ENCODE data around the gene ITGAV.
A peak's percentile ranks its signal among the peaks of the same experiment; 100 is the strongest.

The ITGAV gene

DNA sequence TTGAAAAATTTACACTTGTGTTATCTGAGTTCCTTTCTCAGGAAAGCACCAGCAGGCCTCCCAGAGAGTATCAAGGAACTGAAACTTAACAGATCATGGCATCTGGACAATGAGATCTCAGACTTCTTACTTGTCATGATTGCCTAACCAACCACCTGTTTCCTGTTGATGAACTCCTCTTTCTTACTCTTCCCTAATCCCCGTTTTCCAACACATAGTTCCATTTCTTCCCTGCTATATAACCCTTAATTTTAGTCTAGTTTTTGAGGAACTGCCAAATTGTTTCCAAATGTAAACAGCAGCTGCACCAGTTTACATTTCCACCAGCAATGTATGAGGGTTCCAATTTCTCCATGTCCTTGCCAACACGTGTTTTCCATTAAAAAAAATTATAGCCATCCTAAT is 98.0 kb downstream of the ITGAV start:
- no peak for DNase-seq

DNA sequence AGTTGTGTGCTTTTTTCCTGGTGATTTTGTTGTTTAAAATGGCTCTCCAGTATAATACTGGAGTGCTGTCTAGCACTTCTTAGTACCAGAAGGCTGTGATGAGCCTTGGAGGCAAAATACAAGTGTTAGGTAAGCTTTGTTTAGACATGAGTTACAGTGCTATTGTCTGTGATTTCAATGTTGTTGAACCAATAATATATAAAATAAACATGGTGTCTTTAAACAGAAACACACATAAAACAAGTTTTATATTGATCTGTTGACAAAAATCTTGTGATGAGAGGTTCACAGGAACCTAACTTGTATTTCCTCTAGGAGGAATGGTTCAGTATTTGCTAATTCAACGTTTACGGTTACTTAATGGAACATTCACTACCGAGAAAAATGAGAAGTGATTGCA is 99.0 kb downstream of the ITGAV start:
- no peak for DNase-seq

DNA sequence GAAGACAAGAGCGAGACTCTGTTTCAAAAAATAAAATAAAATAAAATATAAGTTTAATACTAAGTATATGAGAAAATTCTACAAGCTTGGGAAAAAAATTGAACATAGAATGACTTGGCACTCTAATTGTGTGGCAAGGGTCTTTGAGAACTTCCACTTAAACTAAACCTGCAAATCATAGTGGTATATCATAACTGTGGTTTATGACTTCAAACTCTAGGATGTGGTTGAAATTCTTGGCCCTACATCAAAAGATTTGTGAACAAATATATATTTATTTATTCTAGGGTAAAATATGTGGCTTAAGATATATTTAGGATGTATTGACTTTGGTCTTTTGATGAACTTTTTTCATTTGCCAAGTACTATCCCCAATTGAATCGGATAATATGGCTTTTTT is 100.9 kb downstream of the ITGAV start:
- no peak for DNase-seq

DNA sequence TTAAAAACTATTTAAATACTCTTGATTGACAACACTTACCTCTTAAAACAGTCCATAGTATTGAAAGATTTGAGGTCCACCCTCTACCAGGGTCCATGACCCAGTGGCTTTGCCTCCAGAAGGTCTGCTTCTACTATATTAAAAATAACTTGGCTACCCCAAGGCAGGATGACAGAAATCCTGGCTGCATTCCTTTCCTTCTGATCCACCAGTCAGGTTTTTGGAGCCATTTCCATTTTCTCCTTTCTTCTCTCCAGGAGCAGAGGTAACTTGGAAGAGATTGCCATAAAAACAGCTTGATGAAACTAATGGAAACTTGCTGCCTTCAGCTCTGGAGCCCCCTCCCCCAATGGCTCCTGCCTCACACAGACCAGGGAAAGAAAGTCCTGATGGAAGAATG is 101.4 kb downstream of the ITGAV start:
- DNase-seq: no peak

DNA sequence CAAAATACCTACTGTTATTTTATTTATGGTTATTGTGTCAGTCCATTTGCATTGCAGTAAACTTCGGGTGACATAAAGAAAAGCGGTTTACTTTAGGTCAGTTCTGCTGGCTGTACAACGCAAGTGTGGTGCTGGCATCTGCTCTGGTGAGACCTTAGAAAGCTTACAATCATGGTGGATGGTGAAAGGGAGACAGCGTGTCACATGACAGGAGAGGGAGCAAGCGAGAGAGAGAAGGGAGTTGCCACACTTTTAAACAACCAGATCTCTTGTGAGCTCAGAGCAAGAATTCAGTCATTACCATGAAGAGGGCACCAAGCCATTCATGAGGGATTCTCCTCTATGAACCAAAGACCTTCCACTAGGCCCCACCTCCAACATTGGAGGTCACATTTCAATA is 102.0 kb downstream of the ITGAV start:
- no peak for DNase-seq

DNA sequence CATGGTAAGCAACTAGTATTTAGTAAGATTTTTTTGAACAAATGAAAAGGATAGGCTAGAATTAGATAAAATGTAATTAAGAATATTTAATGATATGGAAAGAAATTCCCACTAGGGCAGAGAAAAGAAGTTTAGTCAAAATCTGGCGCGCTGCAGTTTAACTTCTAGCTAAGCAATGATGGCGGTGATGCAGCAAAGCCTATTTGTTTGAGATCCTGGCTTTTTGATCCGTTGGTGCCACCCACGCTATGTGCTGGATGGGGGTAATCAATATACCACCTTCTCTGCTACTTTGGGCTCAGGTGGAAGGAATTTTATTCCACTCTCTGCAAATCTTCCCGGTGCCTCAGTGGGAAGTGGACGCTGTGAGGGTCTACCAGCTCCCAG is 103.6 kb downstream of the ITGAV start:
- no peak for DNase-seq

DNA sequence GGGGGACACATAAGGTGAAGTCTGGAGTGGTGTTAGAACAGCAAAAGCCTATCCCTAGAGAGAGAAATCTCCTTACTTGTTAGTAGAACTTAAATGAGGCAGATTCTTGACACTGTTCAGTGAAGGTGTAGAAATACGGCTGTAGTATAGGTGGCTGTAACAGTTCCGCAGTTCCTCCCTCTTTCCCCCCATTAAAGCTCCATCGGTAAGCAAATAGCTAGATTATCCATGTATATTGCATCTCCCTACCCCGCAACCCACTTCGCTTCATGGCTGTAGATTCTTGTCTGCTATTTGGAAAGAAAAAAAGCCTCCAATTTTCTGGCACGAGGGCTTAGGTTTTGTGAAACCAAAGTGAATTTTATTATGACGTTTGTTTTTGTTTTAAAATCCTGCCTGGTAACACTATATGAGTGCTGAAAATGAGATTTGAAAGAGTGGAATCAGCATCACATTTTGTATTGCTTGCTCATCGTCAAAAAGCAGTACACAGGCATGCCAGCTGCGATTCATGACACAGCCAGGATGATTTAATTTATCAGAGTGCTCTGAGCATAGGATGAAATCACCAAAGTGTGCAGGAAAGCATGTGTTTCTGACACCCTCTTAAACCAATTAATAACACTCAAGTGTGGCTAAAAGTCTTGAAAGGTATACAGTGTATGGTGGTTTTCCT is 105.4 kb downstream of the ITGAV start:
- peak in 1 of 2 experiments; percentile 25 for DNase-seq

DNA sequence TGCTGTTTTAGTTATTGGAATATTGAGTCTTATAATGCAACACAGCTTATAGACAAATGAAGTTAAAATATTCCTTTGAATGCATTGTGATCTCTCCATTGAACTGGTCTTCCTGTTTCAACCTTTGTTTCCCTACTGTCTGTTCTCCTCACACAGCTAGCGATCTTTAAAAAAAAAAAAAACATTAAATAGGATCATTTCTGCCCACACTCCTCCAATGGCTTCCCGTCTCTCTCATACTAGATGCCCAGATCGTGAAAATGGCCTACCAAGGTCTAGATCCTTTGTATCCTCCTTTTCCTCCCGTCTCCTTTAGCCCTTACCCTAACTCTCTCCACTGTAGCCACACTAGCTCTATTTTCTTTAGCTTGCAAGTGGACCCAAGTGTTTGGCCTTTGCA is 106.4 kb downstream of the ITGAV start:
- no peak for DNase-seq

DNA sequence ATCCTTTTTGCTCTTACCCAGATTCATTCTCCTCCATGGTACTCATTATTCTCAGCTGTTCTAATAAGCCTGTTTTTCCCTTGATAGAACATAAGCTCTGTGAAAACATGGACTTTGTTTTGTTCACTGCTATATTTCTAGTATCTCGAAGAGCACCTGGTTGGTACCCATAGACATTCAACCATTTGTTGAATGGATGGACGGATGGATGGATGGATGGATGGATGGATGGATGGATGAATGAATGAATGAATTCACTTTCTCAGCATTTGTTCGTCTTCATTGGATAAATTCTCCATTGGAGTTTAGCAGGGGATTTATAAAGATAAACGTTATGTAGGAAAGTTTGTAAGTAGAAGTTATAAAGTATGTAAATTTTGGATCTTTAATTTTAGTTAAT is 106.9 kb downstream of the ITGAV start:
- DNase-seq: no peak

DNA sequence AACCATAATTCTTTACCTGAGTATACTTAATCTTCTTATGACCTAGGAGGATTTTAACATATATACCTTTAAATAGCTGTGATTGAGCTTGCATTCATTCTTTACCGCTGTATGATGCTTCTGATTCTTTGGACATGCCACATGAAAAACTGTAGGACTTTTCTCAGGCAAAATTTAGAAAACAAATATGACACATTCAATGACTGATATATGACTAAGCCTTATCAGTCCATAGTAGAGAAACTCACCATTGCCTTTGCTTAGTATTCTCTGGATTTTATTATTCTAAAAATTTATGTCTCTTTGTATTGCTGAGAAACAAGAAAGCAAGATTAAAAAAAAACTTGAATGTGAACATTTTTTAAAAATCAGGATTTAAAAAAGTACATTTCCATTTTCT is 107.7 kb downstream of the ITGAV start:
- DNase-seq: no peak

DNA sequence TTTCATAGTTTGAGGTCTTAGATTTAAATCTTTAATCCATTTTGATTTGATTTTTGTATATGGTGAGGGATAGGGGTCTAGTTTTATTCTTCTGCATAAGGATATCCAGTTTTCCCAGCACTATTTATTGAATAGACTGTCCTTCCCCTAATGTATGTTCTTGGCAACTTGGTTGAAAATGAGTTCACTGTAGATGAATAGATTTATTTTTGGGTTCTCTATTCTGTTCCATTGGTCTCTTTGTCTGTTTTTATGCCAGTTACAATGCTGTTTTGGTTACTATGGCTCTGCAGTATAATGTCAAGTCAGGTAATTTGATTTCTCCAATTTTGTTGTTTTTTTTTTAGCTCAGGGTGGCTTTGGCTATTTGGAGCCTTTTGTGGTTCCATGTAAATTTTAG is 109.9 kb downstream of the ITGAV start:
- no peak for DNase-seq

DNA sequence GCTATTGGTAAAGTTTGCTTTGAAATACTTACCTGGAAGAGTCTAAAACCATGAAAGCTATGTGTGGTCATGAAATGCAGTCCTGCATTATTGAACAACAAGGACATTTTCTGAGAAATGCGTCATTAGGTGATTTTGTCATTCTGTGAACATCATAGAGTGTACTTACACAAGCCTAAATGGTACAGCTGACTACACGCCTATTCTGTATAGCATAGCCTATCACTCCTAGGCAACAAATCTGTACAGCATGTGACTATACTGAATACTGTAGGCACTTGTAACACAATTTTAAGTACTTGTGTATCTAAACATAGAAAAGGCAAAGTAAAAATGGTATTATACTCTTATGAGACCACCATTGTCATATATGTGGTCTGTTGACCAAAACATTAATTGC is 112.2 kb downstream of the ITGAV start:
- DNase-seq: no peak

DNA sequence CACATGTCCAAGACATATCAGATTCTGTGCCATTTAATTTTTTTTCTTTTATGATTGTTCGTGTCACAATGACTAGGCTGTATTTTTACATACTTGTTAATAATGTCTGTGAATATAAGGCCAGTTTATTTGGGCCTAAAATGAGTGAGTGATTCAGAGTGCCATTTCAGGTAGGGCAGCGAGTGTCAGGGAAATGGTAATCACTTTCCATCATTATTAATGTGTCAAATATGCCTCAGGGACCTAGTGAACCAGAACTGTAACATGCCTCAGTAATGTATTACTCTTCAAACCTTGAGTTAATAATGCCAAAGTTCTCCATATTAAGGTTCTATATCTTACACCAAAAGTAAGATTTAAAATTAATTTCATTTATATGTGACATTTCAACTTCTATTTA is 112.6 kb downstream of the ITGAV start:
- DNase-seq: no peak

DNA sequence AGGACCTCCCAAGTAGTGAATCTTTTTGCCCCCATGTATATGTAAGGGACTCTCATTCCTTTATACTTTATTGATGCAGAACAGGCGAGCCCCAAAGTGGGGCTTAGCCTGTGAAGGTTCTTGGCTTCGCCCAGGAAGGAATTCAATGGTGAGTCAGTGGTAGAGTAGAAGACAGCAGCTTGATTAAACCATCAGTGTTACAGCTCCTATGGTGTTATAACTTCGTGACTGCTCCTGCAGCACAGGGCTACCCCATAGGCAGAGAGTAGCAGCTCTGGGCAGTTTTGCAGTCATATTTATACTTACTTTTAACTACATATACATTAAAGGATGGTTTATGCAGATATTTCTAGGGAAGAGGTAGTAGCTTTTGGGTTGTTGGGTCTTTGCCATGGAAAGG is 115.0 kb downstream of the ITGAV start:
- DNase-seq: no peak

DNA sequence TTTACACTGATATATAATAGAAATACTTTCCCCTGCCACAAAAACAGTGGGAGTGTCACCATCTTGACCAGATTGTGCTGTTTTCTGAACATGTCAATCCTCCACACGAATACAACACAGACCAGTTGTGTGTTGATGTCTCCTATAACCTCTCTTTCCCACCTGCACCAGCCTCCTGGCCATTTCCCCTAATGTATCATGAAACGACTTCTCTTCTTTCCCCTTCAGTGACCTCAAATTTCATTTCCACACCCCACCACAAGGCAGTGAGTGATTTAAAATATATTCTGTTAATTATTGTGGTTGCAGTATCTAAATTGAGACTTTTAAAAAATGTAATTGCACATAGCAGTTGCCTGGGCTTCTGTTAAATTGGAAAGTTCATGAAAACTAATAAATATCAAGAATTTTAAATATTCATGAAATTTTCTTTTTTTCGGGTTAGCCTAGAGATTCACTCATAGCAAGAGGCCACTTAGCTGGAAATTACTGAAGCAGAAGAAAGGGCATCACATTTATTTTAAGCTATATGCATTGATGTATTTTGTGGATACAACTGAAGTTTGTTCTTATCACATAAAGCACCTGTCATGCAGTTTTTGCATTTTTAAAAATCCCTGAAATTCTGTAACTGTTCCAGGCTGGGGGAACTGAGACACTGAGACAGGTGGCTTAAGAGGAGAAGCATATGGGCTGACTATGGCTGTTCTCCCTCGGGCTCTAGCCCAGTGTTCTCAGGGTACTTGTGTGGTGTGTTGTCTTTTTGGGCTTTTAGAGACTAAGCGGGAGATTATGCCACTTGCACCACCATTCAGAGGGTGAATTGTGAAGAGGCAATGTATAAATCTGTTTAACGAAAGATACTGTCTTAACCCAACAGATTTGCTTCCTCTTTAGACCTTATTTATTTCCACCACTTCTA is 119.9 kb downstream of the ITGAV start:
- DNase-seq: peak; percentile 3 to 57

DNA sequence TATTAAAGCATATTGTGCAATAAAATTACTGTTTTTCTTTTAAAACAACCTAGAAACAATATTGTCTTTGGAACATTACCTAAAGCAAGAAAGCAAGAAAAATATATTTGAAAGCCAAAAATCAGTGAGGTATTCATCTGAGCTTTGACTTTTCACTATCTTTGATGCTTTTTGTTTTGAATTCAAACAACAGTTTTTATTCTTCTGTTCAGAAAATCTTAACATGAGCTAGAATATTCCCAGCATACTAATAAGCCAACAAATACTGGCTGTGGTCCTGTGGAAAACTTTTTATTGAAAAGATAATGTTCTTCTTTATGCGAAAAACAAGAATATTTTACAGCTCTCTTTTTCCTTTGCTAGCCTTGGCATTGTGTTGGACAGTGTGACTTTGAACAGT is 123.8 kb downstream of the ITGAV start:
- no peak for DNase-seq

DNA sequence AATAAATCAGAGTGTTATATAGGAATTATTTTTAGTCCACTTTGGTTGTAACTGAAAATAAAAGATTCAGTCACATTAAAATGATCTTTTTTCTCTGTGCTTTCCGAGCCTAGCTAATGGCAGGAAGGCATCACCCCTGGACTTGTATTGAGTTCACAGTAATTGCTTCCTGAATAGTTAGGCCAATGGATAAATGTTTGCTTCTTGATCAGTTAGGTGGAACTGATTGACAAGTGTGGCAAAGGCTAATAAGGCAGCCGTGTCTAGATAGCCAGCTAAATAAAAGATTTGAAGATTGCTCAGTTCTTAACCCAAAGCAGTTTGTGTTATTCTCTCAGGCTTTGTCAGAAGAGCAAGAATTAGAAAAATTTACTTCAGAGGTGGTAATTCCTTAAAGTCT is 124.8 kb downstream of the ITGAV start:
- DNase-seq: no peak

DNA sequence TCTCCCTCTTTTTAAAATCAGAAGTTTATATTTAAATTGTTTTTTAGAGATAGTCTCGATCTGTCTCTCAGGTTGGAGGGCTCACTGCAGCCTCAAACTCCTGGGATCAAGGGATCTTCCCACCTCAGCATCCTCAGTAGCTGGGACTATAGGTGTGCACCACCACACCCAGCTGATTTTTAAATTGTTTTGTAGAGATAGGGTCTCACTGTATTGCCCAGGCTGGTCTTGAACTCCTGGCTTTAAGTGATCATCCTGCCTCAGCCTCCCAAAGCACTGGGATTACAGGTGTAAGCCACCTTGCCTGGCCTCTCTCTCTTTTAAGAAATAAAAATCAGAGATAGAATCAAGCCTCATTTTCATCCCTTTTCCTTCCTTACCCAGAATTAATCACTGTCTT is 126.1 kb downstream of the ITGAV start:
- DNase-seq: no peak

DNA sequence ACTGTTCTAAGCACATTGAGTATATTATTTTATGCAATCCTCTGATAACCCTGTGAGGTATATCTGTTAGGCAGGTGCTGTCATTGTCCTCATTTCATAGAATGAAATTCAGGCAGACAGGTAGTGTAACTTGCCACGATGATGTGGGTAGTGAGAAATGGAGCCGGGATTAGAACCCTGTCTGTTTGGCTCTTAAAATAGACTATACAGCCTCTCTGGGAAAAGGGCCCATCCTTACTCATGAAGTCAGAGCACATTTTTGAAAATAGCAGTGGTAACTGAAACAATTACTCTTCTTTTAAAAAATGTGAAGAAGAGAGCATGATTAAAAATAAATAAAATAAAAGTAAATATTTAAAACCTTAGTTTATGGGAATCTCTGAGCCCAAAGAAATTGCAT is 127.0 kb downstream of the ITGAV start:
- DNase-seq: no peak

DNA sequence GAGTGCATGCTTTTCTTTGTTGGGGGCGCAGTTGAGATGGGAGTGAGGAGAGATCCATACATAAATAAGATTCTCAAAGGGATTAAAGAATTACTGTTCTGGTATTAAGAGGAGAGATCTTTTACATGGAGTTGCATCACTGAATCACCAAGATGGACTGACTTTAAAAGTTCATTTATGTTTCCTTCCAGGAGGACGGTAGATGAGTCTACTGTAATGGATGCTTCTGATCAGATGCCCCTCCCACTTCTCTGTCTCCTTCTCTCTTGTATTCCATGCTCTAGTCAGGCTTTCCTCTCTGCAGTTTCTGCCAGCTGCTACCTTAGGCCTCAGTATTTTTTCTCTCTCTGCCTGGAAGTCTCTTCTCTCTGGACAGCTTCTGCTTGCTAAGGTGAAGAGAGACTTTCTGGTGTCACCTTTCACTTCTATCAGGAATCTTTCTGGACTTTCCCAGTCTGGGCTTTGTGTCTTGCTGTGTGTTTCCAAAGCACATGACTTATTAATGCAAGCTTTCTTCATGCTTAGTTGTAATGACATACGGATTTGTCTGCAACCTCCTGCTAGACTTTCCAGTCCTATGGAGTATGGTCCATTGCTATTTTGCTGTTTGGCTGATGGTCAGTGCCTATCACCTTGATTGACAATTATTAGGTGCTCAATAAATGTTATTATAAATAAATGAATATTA is 127.6 kb downstream of the ITGAV start:
- no peak for DNase-seq

DNA sequence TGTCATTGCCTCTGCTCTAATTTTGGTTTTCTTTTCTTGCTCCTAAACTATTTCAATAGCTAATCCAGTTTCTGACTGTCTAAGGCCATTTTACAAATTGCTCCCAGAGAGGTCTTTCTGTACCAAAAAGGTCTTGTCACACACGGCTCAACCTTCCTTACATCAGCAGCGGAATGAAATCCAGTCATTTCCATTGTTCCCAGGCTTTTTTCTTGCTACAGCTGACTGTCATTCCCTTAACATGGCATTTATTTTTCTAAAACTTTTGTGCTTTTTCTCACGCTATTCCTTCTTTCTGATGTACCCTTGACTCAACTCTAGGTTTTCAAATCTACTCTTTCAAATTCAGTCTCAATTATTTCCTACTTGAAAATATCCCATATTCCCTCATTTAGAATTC is 128.3 kb downstream of the ITGAV start:
- no peak for DNase-seq

DNA sequence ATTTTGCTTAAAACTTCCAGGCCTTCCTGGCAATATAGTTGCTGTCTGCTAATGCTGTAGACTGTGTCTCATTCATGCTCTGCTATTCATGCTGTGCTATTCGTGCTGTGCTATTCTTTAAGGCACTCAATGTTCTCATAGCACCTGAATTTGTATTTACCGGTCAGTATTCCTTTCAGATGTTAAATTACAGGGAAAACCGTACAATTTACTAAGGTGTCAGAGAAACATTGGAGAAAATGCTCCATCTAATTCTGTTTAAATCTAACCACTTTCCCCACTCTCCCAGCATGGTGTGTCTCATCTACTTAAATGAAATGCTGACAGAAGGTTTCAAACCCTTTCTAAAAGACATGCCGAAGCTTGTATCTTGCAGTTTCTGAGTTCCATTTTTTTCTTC is 129.0 kb downstream of the ITGAV start:
- DNase-seq: no peak

DNA sequence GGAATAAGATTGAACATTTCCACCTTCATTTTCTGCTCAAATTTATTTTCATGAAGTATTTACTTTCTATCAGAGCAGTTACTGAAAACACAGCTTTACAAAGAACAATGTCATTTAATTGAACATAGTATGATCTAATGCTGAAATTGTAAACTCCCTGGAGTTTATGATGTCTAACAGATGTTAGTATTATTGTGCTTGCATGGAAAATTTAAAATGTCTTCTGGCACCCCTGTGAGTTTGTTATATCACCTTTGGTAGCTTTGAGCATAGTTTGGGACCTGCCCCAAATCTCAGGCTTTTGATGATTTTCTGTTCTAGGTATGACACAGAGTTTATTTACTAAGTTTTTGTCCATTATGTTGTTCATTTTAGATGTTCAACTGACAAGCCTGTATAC is 132.1 kb downstream of the ITGAV start:
- DNase-seq: no peak

DNA sequence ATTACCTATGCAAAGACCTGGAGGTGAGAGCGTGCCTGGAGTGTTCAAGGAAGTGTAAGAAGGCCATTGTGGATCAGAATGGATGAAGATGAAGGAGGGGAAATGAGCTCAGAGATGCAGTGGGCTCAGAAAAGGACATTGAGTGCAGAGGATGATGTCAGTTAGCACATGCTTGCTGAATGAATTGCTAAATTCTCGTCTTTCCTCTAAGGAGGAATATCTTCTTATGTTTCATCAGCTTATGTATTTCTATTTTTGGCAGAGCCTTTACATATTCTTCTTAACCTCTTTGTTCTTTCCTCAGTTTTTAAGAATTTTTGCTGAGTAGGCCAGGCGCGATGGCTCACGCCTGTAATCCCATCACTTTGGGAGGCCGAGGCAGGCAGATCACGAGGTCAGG is 134.9 kb downstream of the ITGAV start:
- no peak for DNase-seq

Data from cerebellar nuclear complex (tissue), 1 donor.